Stimulated activated CD8-positive, alpha-beta memory T cell treated with anti-CD3 and anti-CD28 coated beads, Interleukin-7, amount 100 ng/mL, for 24 hours (primary cell): Measurements from ENCODE around the gene MTFR2.
"Not testable (repeated sequence)": the region's sequence is repeated elsewhere in the genome, so short reads cannot be mapped to it uniquely, and the experiment has no call there.

Source experiments
- DNase-seq: peaks from one replicate; pipeline ENCODE4 v3.0.0-alpha.2; 2020; ENCODE audit warnings: low read depth

The MTFR2 gene

GRCh38 chr6:136232701-136233100 lies 17.4 kb downstream of the MTFR2 start:
- DNase-seq, result no peak

- DNase-seq, result no peak
Measured at GRCh38 chr6:136230219-136230853, 19.8 kb downstream of the MTFR2 start.

- DNase-seq, result no peak
Measured at GRCh38 chr6:136228814-136229213, 21.3 kb downstream of the MTFR2 start.

- DNase-seq, result no peak
Measured at GRCh38 chr6:136226674-136227377, 23.3 kb downstream of the MTFR2 start.

GRCh38 chr6:136226027-136226673 lies 24.0 kb downstream of the MTFR2 start:
- peak; percentile 15 for DNase-seq

GRCh38 chr6:136225496-136225895 lies 24.6 kb downstream of the MTFR2 start:
- peak; percentile 7 for DNase-seq

- DNase-seq, result not testable (repeated sequence)
Measured at GRCh38 chr6:136224974-136225373, 25.1 kb downstream of the MTFR2 start.

GRCh38 chr6:136216503-136217401 lies 33.4 kb downstream of the MTFR2 start:
- DNase-seq, result no peak

- no peak for DNase-seq
Measured at GRCh38 chr6:136213853-136214252, 36.3 kb downstream of the MTFR2 start.

- DNase-seq, result no peak
Measured at GRCh38 chr6:136213012-136213539, 37.0 kb downstream of the MTFR2 start.

- DNase-seq, result no peak
Measured at GRCh38 chr6:136212608-136213007, 37.5 kb downstream of the MTFR2 start.

GRCh38 chr6:136210398-136211165 lies 39.5 kb downstream of the MTFR2 start:
- DNase-seq, result no peak

GRCh38 chr6:136209496-136209895 lies 40.6 kb downstream of the MTFR2 start:
- DNase-seq, result no peak

- DNase-seq, result no peak
Measured at GRCh38 chr6:136208783-136209182, 41.3 kb downstream of the MTFR2 start.

GRCh38 chr6:136201732-136202131 lies 48.4 kb downstream of the MTFR2 start:
- no peak for DNase-seq

- DNase-seq, result no peak
Measured at GRCh38 chr6:136192902-136193301, 57.2 kb downstream of the MTFR2 start.

GRCh38 chr6:136191606-136192312 lies 58.4 kb downstream of the MTFR2 start:
- no peak for DNase-seq

GRCh38 chr6:136189104-136189503 lies 61.0 kb downstream of the MTFR2 start:
- no peak for DNase-seq

- DNase-seq, result no peak
Measured at GRCh38 chr6:136188486-136188885, 61.6 kb downstream of the MTFR2 start.

GRCh38 chr6:136186363-136186762 lies 63.7 kb downstream of the MTFR2 start:
- no peak for DNase-seq

GRCh38 chr6:136184738-136185137 lies 65.4 kb downstream of the MTFR2 start:
- DNase-seq, result no peak
